Neuronal stem cell (in vitro differentiated cells): ENCODE results near the gene NUDT1.

Source experiments
- DNase-seq: peaks from one replicate; pipeline ENCODE4 v3.0.0-alpha.2; 2013; ENCODE audit warnings: low spot score
- H2AFZ ChIP-seq: one replicate; pipeline ENCODE4 v1.6.1; 2013; ENCODE audit warnings: mild to moderate bottlenecking, low read length, inconsistent platforms
- H2AK5ac ChIP-seq: 2 replicates; pipeline ENCODE4 v1.6.1; 2013; ENCODE audit warnings: low read depth, mild to moderate bottlenecking, inconsistent platforms, low read length, moderate library complexity, mixed read lengths
- H2BK120ac ChIP-seq: 2 replicates; pipeline ENCODE4 v1.6.1; 2013; ENCODE audit warnings: low read depth, mild to moderate bottlenecking, inconsistent platforms, low read length, moderate library complexity, mixed read lengths
- H2BK12ac ChIP-seq: one replicate; pipeline ENCODE4 v1.6.1; 2013; ENCODE audit warnings: low read length, inconsistent platforms
- H2BK15ac ChIP-seq: 2 replicates; pipeline ENCODE4 v1.6.1; 2013; ENCODE audit warnings: mild to moderate bottlenecking, low read length, inconsistent platforms, mixed read lengths
- H2BK5ac ChIP-seq: one replicate; pipeline ENCODE4 v1.6.1; 2013; ENCODE audit warnings: inconsistent platforms, mild to moderate bottlenecking, low read length, moderate library complexity
- H3K14ac ChIP-seq: one replicate; pipeline ENCODE4 v1.6.1; 2013; ENCODE audit warnings: low read length, inconsistent platforms
- H3K18ac ChIP-seq: 2 replicates; pipeline ENCODE4 v1.6.1; 2013; ENCODE audit warnings: low read length, inconsistent platforms
- H3K23ac ChIP-seq: 2 replicates; pipeline ENCODE4 v1.6.1; 2013; ENCODE audit warnings: low read depth, mild to moderate bottlenecking, mixed read lengths, low read length, inconsistent platforms; ENCODE audit not compliant: poor library complexity
- H3K27ac ChIP-seq: replicated peaks from 3 replicates; pipeline ENCODE4 v1.5.1; 2013; ENCODE audit warnings: low read length, inconsistent platforms
- H3K27me3 ChIP-seq, 3 experiments: 2 replicates each; pipeline ENCODE4 v1.6.1; 2013; ENCODE audit warnings: low read length in 3 of 3, mild to moderate bottlenecking in 2 of 3, inconsistent platforms in 1 of 3, low read depth in 1 of 3, mixed read lengths in 1 of 3, moderate library complexity in 1 of 3; ENCODE audit not compliant: control insufficient read depth in 3 of 3, insufficient read depth in 3 of 3
- H3K36me3 ChIP-seq, 2 donors: replicated peaks in 1 of 2; 2 replicates each; pipeline ENCODE4 v1.6.1; 2013; ENCODE audit warnings: low read length in 2 of 2; ENCODE audit not compliant: control insufficient read depth in 2 of 2, insufficient read depth in 2 of 2
- H3K4ac ChIP-seq: 2 replicates; pipeline ENCODE4 v1.6.1; 2013; ENCODE audit warnings: inconsistent platforms, mild to moderate bottlenecking, low read length, moderate library complexity
- H3K4me1 ChIP-seq, 2 donors: 1 replicate in 1 of 2; 2 replicates in 1 of 2; pipeline ENCODE4 v1.6.1; 2013; ENCODE audit warnings: low read length in 2 of 2, low read depth in 1 of 2; ENCODE audit not compliant: control insufficient read depth in 2 of 2, insufficient read depth in 1 of 2
- H3K4me2 ChIP-seq: one replicate; pipeline ENCODE4 v1.6.1; 2013; ENCODE audit warnings: mild to moderate bottlenecking, low read length, inconsistent platforms; ENCODE audit not compliant: insufficient read depth, poor library complexity, severe bottlenecking
- H3K4me3 ChIP-seq, 2 donors: 2 replicates each; pipeline ENCODE4 v1.5.1; 2013; ENCODE audit warnings: low read length in 2 of 2, mild to moderate bottlenecking in 2 of 2, inconsistent platforms in 1 of 2, moderate library complexity in 1 of 2
- H3K79me1 ChIP-seq: one replicate; pipeline ENCODE4 v1.6.1; 2013; ENCODE audit warnings: low read depth, mild to moderate bottlenecking, inconsistent platforms, low read length, moderate library complexity
- H3K9ac ChIP-seq: one replicate; pipeline ENCODE4 v1.6.1; 2013; ENCODE audit warnings: mild to moderate bottlenecking, low read depth, low read length, inconsistent platforms; ENCODE audit not compliant: poor library complexity
- H3K9me3 ChIP-seq, 2 donors: replicated peaks in 1 of 2; 2 replicates each; pipeline versions ENCODE3 to v1.6.1; 2013; ENCODE audit warnings: low read length in 2 of 2, mild to moderate bottlenecking in 2 of 2, inconsistent platforms in 1 of 2, low read depth in 1 of 2, mixed read lengths in 1 of 2, moderate library complexity in 1 of 2; ENCODE audit not compliant: control insufficient read depth in 2 of 2, insufficient read depth in 1 of 2
- H4K8ac ChIP-seq: one replicate; pipeline ENCODE4 v1.6.1; 2013; ENCODE audit warnings: low read depth, mild to moderate bottlenecking, inconsistent platforms, low read length, moderate library complexity
- H4K91ac ChIP-seq: one replicate; pipeline ENCODE4 v1.6.1; 2013; ENCODE audit warnings: low read length, low read depth, mild to moderate bottlenecking, inconsistent platforms; ENCODE audit not compliant: poor library complexity
- WGBS, 2 donors: extraction: QIAGEN DNeasy Blood & Tissue Kit; methylation state at CpG; one replicate each; pipeline ENCODE4 v1.1.7; 2013; ENCODE audit warnings: missing lambda C conversion rate in 2 of 2, mixed read lengths in 1 of 2; ENCODE audit not compliant: insufficient read length in 2 of 2, insufficient replicate concordance in 1 of 2; ENCODE audit errors: extremely low coverage in 2 of 2; 5-methylcytosine and 5-hydroxymethylcytosine counted together

Gene NUDT1

GRCh38 chr7:2275101-2275500 lies 33.1 kb downstream of the NUDT1 start:
- Histone ChIP-seq H3K36me3 (peaks cover 14 to 51% of the 10 kb centered on the region in 2 donors), H3K9ac (no peak overlapping the region), H2AK5ac (no peak overlapping the region), H3K79me1 (peaks cover 10% of the 10 kb centered on the region), H3K23ac (peak overlapping the region; percentile 31), H3K27me3 (no peaks in the 10 kb centered on the region), H2BK15ac (no peak overlapping the region), H4K91ac (no peak overlapping the region), H4K8ac (no peak overlapping the region), H2BK5ac (no peak overlapping the region), H3K18ac (peak overlapping the region; percentile 38), H3K9me3 (peaks cover 0 to 1% of the 10 kb centered on the region in 2 donors), H3K27ac (no peak overlapping the region), H3K4me2 (no peak overlapping the region), H2BK12ac (no peak overlapping the region), H2AFZ (no peak overlapping the region), H3K4me1 (peaks cover 0 to 10% of the 10 kb centered on the region in 2 donors), H3K14ac (no peak overlapping the region), H3K4ac (no peak overlapping the region), H3K4me3 (no peak overlapping the region), H2BK120ac (peak overlapping the region; percentile 47)
- WGBS, 2 donors, result no CpG with 5 or more reads among the region's 18 CpGs
- DNase-seq, result no peak

DNA sequence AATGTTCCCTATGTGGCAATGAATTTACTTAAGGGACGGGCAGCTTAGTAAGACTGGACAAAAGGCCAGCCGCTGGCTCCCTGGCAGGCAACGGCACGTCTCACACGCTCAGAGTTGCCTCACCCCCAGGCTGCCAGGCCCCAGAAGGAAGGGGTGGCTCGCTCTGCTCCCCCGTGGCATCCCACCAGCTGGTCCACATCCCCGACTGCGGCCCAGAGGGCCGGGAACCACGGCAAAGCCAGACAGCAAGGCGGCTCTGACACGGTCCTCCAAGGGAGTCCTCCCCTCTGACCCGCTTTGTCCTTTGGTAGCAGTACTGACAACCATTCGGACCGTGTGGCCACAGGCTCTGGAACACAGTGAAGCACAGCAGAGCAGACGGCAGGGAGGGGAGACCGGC lies 34.1 kb downstream of the NUDT1 start:
- no peak overlapping the region for H2BK12ac ChIP-seq
- H2BK15ac ChIP-seq, result no peak overlapping the region
- no peak overlapping the region for H2BK5ac ChIP-seq
- H2AK5ac ChIP-seq, result peak overlapping the region; percentile 68
- no peak overlapping the region for H3K9ac ChIP-seq
- no peaks in the 10 kb centered on the region for H3K27me3 ChIP-seq
- H2AFZ ChIP-seq, result no peak overlapping the region
- no peak for DNase-seq
- no peak overlapping the region for H3K4me2 ChIP-seq
- no peak overlapping the region for H3K4me3 ChIP-seq
- peak overlapping the region; percentile 61 for H2BK120ac ChIP-seq
- no peak overlapping the region for H3K27ac ChIP-seq
- H4K91ac ChIP-seq, result no peak overlapping the region
- no peak overlapping the region for H3K23ac ChIP-seq
- no CpG with 5 or more reads among the region's 18 CpGs for WGBS, 2 donors
- H3K4ac ChIP-seq, result no peak overlapping the region
- H3K36me3 ChIP-seq, result peaks cover 14 to 44% of the 10 kb centered on the region in 2 donors
- peaks cover 0 to 2% of the 10 kb centered on the region in 2 donors for H3K4me1 ChIP-seq
- peaks cover 10% of the 10 kb centered on the region for H3K79me1 ChIP-seq
- H3K9me3 ChIP-seq, result peaks cover 0 to 1% of the 10 kb centered on the region in 2 donors
- H3K14ac ChIP-seq, result no peak overlapping the region
- H4K8ac ChIP-seq, result no peak overlapping the region
- peak overlapping the region; percentile 57 for H3K18ac ChIP-seq

DNA sequence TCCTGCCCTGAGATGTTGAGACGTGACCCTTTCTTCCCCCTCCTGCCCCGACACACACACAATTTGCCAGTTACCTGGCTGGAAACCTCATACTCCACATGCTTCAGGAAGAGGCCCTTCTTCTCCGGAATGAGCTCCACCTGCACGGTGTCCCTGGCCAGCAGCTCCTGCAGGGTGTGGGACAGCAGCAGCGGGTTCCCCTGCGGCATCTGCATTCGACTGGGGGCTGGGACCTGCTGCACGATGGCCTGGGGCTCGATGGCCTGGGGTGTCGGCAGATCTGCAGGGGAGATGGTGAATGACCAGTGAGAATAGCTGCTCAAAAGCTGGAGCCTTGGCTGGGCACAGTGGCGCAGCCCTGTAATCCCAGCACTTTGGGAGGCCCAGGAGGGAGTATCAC lies 36.0 kb downstream of the NUDT1 start:
- Histone ChIP-seq H3K23ac (peak overlapping the region; percentile 73), H2AK5ac (no peak overlapping the region), H2BK120ac (no peak overlapping the region), H4K91ac (no peak overlapping the region), H3K36me3 (peaks cover 12 to 37% of the 10 kb centered on the region in 2 donors), H3K79me1 (peaks cover 10% of the 10 kb centered on the region), H2AFZ (no peak overlapping the region), H3K4me2 (no peak overlapping the region), H4K8ac (no peak overlapping the region), H3K4me1 (peaks cover 9 to 10% of the 10 kb centered on the region in 2 donors), H2BK12ac (no peak overlapping the region), H3K27me3 (no peaks in the 10 kb centered on the region), H3K4me3 (no peak overlapping the region), H3K14ac (no peak overlapping the region), H3K27ac (no peak overlapping the region), H3K18ac (no peak overlapping the region), H2BK15ac (no peak overlapping the region), H3K9me3 (peaks cover 0 to 1% of the 10 kb centered on the region in 2 donors), H3K9ac (no peak overlapping the region), H3K4ac (no peak overlapping the region), H2BK5ac (peak overlapping the region; percentile 11)
- no peak for DNase-seq
- WGBS, 2 donors, result no CpG with 5 or more reads among the region's 11 CpGs

DNA sequence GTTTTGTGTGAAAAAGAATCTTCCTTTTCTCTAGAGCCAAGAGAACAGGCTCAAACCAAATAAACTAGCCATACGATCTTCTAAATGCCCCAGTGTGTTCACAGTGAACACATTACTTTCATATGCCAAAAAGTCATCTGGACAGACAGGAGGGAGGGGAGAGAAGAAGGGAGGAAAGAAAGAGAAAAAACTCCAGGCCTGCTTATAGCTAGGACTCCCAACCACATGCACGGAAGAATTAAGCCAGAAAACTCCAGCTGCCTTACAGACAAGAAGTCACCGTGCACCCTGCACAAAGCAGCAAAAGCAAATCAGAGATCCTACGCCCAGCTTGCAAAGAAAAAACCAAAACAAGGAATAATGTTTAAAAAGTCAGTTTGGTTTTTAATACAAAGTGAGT lies 37.9 kb downstream of the NUDT1 start:
- no peak overlapping the region for H3K4me3 ChIP-seq
- H3K4ac ChIP-seq, result no peak overlapping the region
- no peaks in the 10 kb centered on the region for H3K27me3 ChIP-seq
- H2BK12ac ChIP-seq, result no peak overlapping the region
- peaks cover 0 to 1% of the 10 kb centered on the region in 2 donors for H3K9me3 ChIP-seq
- H2BK15ac ChIP-seq, result no peak overlapping the region
- DNase-seq, result no peak
- H4K8ac ChIP-seq, result no peak overlapping the region
- no peak overlapping the region for H2BK5ac ChIP-seq
- H4K91ac ChIP-seq, result no peak overlapping the region
- no peak overlapping the region for H2AFZ ChIP-seq
- peaks cover 7% of the 10 kb centered on the region for H3K79me1 ChIP-seq
- H3K4me1 ChIP-seq, result peaks cover 9 to 10% of the 10 kb centered on the region in 2 donors
- H3K14ac ChIP-seq, result no peak overlapping the region
- no peak overlapping the region for H3K4me2 ChIP-seq
- H3K27ac ChIP-seq, result no peak overlapping the region
- no peak overlapping the region for H3K18ac ChIP-seq
- H3K23ac ChIP-seq, result no peak overlapping the region
- no peak overlapping the region for H2BK120ac ChIP-seq
- no CpG with 5 or more reads among the region's 4 CpGs for WGBS, 2 donors
- H2AK5ac ChIP-seq, result no peak overlapping the region
- H3K9ac ChIP-seq, result no peak overlapping the region
- peaks cover 5 to 24% of the 10 kb centered on the region in 2 donors for H3K36me3 ChIP-seq
